Lower lobe of right lung (tissue), 2 donors: Measurements from ENCODE around the gene CDS2. TPM values are rescaled to one million over a fixed set of nuclear protein-coding genes. Genes with fewer than 3 reads are reported as not detected.
A peak's percentile ranks its signal among the peaks of the same experiment; 100 is the strongest.

Experiments
- ATAC-seq, 2 donors: fragments of 200-7000 bp; cut with Tn5 transposase; one replicate each; pipeline ENCODE4 v1.9.1; 2020 to 2022; ENCODE audit warnings: mild to moderate bottlenecking in 2 of 2, moderate library complexity in 2 of 2
- DNase-seq: peaks from one replicate; pipeline ENCODE4 v3.0.0-alpha.2; 2020
- H3K27ac ChIP-seq: fragments of 200-600 bp; one replicate; pipeline ENCODE4 v1.8.0; 2022
- H3K27me3 ChIP-seq: fragments of 200-600 bp; one replicate; pipeline ENCODE4 v1.8.0; 2022; ENCODE audit warnings: low read depth
- H3K36me3 ChIP-seq: fragments of 200-600 bp; one replicate; pipeline ENCODE4 v1.8.0; 2022; ENCODE audit warnings: mild to moderate bottlenecking
- H3K4me1 ChIP-seq: fragments of 200-600 bp; one replicate; pipeline ENCODE4 v1.8.0; 2022
- H3K4me3 ChIP-seq: fragments of 200-600 bp; one replicate; pipeline ENCODE4 v1.8.0; 2022; ENCODE audit warnings: mild to moderate bottlenecking
- H3K9me3 ChIP-seq: fragments of 200-600 bp; one replicate; pipeline ENCODE4 v1.8.0; 2022
- intact Hi-C: fragments of 100-400 bp; cut with DNase I; formaldehyde crosslinking; loops from one replicate; pipeline ENCODE4 v1.11.0; 2022
- total RNA-seq: library from RNA; stranded (reverse); fragmentation: NEBNext Ultra II Directional; extraction: Animal tissue kit (Norgen Biotek cat#: 25700); gene quantifications from one replicate; pipeline ENCODE4 v1.2.1, GENCODE V29; 2021
- TF ChIP-seq, protein P1 (sequence below): fragments of 200-600 bp; IDR thresholded peaks from one replicate; pipeline ENCODE4 v1.8.0; 2022; ENCODE audit warnings: antibody characterized with exemption, mild to moderate bottlenecking
- donor health status: DM: no; HTN: yes; CAD: no; lungs with severe emphysema.

Gene CDS2
- total RNA-seq, 1 donor from 2014 or later, result 63.3 TPM

DNA sequence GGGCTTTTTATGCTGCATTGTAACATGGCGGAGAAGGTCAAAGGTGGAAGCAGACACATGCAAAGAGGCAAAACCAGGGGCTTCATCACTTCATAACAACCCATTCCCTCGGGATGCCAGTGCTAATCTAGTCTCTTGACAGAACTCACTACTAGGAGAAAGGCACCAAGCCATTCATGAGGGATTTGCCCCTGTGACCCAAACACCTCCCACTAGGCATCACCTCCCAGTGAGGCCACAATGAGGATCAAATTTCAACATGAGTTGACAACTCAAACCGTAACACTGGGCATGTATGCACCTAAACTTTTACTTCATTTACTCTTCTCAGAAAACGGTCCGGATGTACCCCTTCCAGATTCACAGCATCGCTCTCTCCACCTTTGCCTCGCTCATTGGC, 61.9 kb downstream of the CDS2 start:
- no peaks in the 10 kb centered on the region for H3K27me3 ChIP-seq
- DNase-seq (no peak), ATAC-seq (no peak)
- no peak overlapping the region for H3K4me3 ChIP-seq
- H3K27ac ChIP-seq, result no peak overlapping the region
- H3K9me3 ChIP-seq, result no peaks in the 10 kb centered on the region
- H3K4me1 ChIP-seq, result no peaks in the 10 kb centered on the region
- TF ChIP-seq, protein P1, sequence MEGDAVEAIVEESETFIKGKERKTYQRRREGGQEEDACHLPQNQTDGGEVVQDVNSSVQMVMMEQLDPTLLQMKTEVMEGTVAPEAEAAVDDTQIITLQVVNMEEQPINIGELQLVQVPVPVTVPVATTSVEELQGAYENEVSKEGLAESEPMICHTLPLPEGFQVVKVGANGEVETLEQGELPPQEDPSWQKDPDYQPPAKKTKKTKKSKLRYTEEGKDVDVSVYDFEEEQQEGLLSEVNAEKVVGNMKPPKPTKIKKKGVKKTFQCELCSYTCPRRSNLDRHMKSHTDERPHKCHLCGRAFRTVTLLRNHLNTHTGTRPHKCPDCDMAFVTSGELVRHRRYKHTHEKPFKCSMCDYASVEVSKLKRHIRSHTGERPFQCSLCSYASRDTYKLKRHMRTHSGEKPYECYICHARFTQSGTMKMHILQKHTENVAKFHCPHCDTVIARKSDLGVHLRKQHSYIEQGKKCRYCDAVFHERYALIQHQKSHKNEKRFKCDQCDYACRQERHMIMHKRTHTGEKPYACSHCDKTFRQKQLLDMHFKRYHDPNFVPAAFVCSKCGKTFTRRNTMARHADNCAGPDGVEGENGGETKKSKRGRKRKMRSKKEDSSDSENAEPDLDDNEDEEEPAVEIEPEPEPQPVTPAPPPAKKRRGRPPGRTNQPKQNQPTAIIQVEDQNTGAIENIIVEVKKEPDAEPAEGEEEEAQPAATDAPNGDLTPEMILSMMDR, result no peak
- intact Hi-C loops, result no loop called here
- H3K36me3 ChIP-seq, result peaks cover 88% of the 10 kb centered on the region

DNA sequence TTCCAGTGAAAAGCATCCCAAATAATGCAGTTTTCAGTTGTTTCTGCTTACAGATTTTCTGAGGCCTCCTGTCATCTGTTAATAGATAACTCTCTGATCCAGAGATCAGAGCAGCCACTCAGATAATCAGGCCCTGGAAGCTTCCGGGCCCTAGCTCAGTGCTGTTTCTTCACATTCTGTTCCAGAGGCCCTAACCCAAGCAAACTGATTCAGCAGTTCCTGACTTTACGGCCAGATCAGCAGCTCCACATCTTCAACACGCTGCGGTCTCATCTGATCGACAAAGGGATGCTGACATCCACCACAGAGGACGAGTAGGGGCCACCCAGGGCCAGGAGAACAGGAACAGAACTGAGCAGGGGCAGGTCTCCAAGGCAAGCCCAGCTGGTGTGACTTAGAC, 63.1 kb downstream of the CDS2 start:
- TF ChIP-seq, protein P1, result no peak
- H3K27ac ChIP-seq, result no peak overlapping the region
- H3K36me3 ChIP-seq, result peaks cover 85% of the 10 kb centered on the region
- ATAC-seq, result no peak
- no peaks in the 10 kb centered on the region for H3K27me3 ChIP-seq
- no peaks in the 10 kb centered on the region for H3K4me1 ChIP-seq
- DNase-seq, result no peak
- intact Hi-C loops, result loop anchor here (10.0 kb wide), 1 partner anchor 65 kb away; the partner anchor contains the start of gene CDS2
- H3K9me3 ChIP-seq, result no peaks in the 10 kb centered on the region
- no peak overlapping the region for H3K4me3 ChIP-seq

DNA sequence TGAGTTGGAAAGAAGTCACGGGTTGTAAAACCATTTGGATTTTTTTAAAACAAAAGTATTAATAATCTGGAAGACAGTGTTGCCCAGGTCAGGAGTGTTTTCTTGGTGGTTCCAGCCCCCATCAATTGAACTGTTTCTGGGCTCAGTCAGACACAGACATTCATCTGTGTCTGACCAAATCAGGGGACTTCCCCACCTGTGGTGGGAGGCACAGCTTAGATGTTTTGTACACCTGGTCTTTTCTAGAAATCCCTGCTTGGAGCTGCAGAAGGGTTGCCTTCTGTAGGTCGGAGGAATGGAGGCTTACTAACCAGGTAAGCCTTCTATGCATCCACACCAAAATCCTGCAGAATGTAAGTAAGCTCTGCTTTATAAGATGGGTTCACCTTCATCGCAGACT, 63.6 kb downstream of the CDS2 start:
- H3K27ac ChIP-seq, result no peak overlapping the region
- H3K4me3 ChIP-seq, result no peak overlapping the region
- ATAC-seq (no peak), DNase-seq (no peak)
- H3K36me3 ChIP-seq, result peaks cover 84% of the 10 kb centered on the region
- H3K4me1 ChIP-seq, result no peaks in the 10 kb centered on the region
- intact Hi-C loops, result loop anchor here (10.0 kb wide), 1 partner anchor 66 kb away; the partner anchor contains the start of gene CDS2
- TF ChIP-seq, protein P1, result no peak
- H3K27me3 ChIP-seq, result no peaks in the 10 kb centered on the region
- no peaks in the 10 kb centered on the region for H3K9me3 ChIP-seq

DNA sequence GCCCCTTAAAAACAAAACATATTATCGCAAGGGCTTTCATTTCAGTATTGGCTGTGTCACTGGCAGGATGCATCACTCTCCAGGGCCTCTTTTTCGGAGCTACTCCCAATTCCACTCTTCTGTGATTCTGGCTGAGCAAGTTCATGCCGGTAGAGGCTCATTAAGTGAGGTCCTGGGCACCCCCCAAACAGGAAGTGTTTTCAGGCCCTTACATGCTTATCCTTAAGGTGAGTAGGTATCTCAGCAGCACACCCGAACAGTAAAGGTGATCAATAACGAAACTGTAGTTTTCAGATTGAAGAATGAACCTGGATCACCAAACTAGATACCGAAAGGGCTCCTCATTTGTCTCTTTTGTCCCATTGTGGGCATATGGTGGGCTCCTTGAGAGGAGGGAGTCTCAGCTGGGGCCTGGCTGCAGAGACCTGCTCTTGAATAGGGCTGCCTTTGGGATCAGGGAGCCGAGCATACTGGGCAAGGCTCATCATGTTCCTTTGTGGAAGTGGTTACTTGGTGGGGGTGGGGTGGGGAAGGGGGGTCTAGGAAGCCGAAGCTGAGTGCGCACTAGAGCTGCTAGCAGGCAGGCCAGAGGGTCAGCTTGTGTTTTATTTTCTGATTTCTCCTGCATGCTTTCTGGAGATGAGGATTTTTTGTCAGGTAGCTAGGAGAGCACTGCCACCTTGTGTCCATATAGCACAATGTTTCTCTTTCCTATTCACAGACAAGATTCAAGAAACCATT, 65.2 kb downstream of the CDS2 start:
- H3K27me3 ChIP-seq, result no peaks in the 10 kb centered on the region
- ATAC-seq (peak; percentile 82 to 85), DNase-seq (no peak)
- no peaks in the 10 kb centered on the region for H3K4me1 ChIP-seq
- peaks cover 79% of the 10 kb centered on the region for H3K36me3 ChIP-seq
- H3K9me3 ChIP-seq, result no peaks in the 10 kb centered on the region
- intact Hi-C loops, result loop anchor here (10.0 kb wide), 1 partner anchor 67 kb away; the partner anchor contains the start of gene CDS2
- TF ChIP-seq, protein P1, result peak; percentile 72
- peak overlapping the region; percentile 46 for H3K27ac ChIP-seq
- no peak overlapping the region for H3K4me3 ChIP-seq

DNA sequence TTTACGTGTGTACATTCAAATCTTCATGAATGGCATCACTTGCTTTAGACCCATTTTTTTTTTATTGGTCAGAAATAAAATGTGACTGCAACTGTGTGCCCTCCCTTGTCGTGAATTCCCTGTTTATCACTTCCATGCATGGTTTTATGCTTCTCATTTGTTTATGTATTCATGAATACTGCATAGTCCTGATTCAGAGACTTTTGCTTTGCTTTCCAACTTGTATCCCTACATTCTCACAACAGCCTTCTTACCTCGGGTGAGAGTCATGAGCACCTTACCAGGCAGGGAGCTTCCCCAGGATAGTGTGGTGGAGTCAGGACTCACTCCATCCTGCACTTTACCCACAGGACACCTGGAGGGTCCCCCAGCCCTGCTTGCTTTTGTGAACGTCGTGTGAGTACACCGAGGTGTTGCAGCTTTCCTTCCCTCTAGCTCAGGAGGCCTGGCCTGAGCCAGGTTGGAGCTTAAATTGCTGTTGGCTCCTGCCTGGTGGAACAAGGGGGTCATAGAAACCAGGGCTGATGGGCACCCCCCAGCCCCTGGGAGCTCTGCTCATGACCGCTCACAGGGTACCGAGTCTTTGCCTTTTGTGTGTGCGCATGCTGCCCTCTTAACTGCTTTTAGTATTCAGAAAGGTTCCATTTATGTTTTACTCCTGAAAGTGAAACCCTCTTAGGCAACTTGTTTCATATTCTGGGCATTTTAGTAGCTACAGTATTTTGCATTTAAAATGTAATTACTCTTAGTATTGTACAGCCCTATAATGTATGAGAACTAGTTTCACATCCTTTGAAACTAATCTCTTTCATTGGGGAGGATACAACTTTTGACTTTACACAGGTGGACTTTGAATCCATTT, 66.0 kb downstream of the CDS2 start:
- H3K27ac ChIP-seq, result no peak overlapping the region
- no peaks in the 10 kb centered on the region for H3K4me1 ChIP-seq
- no peaks in the 10 kb centered on the region for H3K27me3 ChIP-seq
- intact Hi-C loops, result loop anchor here (10.0 kb wide), 1 partner anchor 68 kb away; the partner anchor contains the start of gene CDS2
- TF ChIP-seq, protein P1, result no peak
- ATAC-seq (peak in 1 of 2 donors; percentile 14), DNase-seq (no peak)
- no peak overlapping the region for H3K4me3 ChIP-seq
- H3K9me3 ChIP-seq, result no peaks in the 10 kb centered on the region
- peaks cover 76% of the 10 kb centered on the region for H3K36me3 ChIP-seq
